HFFc6 (cell line): Measurements from ENCODE around the gene C11orf54. TPM values are rescaled to one million over a fixed set of nuclear protein-coding genes. Genes with fewer than 3 reads are reported as not detected.

ENCODE experiments used
- DNase-seq: peaks from one replicate; pipeline ENCODE4 v3.0.0-alpha.2; 2018
- H3K27ac Mint-ChIP-seq: 2 replicates; pipeline ENCODE4 v1.8.0; 2020; ENCODE audit warnings: mild to moderate bottlenecking, mixed read lengths
- H3K27me3 Mint-ChIP-seq: 2 replicates; pipeline ENCODE4 v1.8.0; 2021; ENCODE audit warnings: mild to moderate bottlenecking, moderate library complexity, mixed read lengths; ENCODE audit not compliant: insufficient read depth
- H3K36me3 Mint-ChIP-seq: 2 replicates; pipeline ENCODE4 v1.8.0; 2021; ENCODE audit warnings: low read depth, mixed read lengths
- H3K4me1 Mint-ChIP-seq: 2 replicates; pipeline ENCODE4 v1.8.0; 2020; ENCODE audit warnings: low read depth, mixed read lengths
- H3K4me3 Mint-ChIP-seq: 2 replicates; pipeline ENCODE4 v1.8.0; 2020; ENCODE audit warnings: mild to moderate bottlenecking, moderate library complexity, mixed read lengths
- H3K9me3 Mint-ChIP-seq: 2 replicates; pipeline ENCODE4 v1.8.0; 2020; ENCODE audit warnings: mild to moderate bottlenecking, mixed read lengths
- CTCF ChIP-seq: fragments of 200-600 bp; sonication (generic); IDR thresholded peaks from 2 replicates; pipeline ENCODE4 v1.5.0; 2021; ENCODE audit warnings: antibody characterized with exemption, mild to moderate bottlenecking
- total RNA-seq, 6 experiments: library from RNA; stranded (reverse); fragmentation: NEBNext Ultra II Directional; extraction: Animal tissue kit (Norgen Biotek cat#: 25700); gene quantifications; 2 replicates in 1 of 6; 3 replicates in 5 of 6; pipeline ENCODE4 v1.2.3, GENCODE V29; 2021

Gene C11orf54
- total RNA-seq, 6 experiments from 2014 or later, result 10.1 to 14.4 (median 12.7) TPM

DNA sequence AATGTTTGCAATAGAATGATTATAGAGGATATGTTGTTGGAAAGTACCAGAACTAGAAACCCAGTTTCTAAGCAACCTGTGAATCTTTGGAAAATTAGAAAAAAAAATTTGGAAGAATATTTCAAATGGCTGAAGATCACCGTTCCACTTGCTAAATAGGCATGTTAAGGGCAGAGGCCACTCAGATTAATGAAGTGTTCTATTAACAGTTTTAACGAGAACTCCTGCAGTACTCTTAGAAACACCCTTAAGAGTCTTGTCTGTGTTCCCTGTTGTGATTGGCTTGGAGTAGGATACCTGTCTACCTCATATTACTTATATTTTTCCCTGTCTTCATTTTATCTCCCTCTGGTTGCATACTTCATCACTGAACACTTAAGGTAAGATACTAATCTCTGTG lies 4.6 kb downstream of the C11orf54 start:
- H3K4me3 Mint-ChIP-seq, result no peak overlapping the region
- peaks cover 3% of the 10 kb centered on the region; the same call in 1 of the 2 replicates for H3K9me3 Mint-ChIP-seq
- H3K27me3 Mint-ChIP-seq, result peaks cover 5% of the 10 kb centered on the region
- H3K27ac Mint-ChIP-seq, result no peak overlapping the region
- H3K36me3 Mint-ChIP-seq, result peaks cover 3% of the 10 kb centered on the region
- no peak for DNase-seq
- no peak for TF ChIP-seq CTCF
- H3K4me1 Mint-ChIP-seq, result peaks cover 16% of the 10 kb centered on the region

DNA sequence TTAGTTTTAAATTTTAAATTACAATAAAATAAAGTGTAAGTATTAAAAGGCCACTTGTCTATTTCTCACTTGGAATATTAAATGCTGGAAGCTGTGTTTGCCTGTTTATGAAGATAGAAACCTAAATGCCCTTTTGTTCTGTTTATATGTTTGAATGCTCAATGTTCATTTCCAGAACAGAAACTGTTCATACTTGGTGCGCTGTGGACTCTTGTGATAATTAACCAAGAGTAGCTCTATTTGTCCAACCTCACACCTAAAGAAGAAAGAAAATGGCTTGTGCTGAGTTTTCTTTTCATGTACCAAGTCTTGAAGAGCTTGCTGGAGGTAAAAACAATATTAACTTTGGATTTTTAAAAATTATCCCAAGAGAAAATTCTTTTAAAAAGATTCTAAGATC lies 5.7 kb downstream of the C11orf54 start:
- no peak for TF ChIP-seq CTCF
- DNase-seq, result no peak
- Mint-ChIP-seq H3K27ac (no peak overlapping the region), H3K9me3 (no peaks in the 10 kb centered on the region), H3K36me3 (no peaks in the 10 kb centered on the region; the same call in 1 of the 2 replicates), H3K4me1 (peaks cover 16% of the 10 kb centered on the region), H3K27me3 (no peaks in the 10 kb centered on the region), H3K4me3 (no peak overlapping the region)

- H3K27ac Mint-ChIP-seq, result no peak overlapping the region
- H3K9me3 Mint-ChIP-seq, result no peaks in the 10 kb centered on the region
Measured at GRCh38 chr11:93751001-93751400, 9.5 kb downstream of the C11orf54 start.

DNA sequence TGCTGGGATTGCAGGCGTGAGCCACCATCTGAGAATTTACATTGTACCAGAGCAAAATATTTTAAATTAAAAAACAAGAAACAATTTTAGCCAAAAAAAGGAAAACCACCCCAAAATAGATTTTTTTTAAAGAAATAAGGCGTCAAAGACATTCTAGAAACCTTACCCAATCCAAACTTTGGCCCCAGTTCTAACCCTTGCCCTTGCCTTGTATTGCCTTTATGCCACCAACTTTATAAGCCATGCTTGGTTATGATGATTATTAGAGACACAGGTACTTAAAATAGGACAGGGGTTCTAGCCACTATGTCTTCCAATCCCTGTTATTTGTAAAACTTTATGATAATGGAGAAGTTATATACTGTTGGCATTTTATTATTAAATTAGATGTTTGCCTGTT lies 11.8 kb downstream of the C11orf54 start:
- Mint-ChIP-seq H3K4me3 (no peak overlapping the region), H3K4me1 (no peaks in the 10 kb centered on the region), H3K9me3 (no peaks in the 10 kb centered on the region), H3K36me3 (no peaks in the 10 kb centered on the region), H3K27me3 (no peaks in the 10 kb centered on the region), H3K27ac (no peak overlapping the region)
- no peak for DNase-seq
- no peak for TF ChIP-seq CTCF

More at GRCh38 chr11:93751001-93751400, 9.5 kb downstream of the C11orf54 start:
- Mint-ChIP-seq H3K27me3 (no peaks in the 10 kb centered on the region), H3K4me1 (no peaks in the 10 kb centered on the region), H3K4me3 (no peak overlapping the region), H3K36me3 (no peaks in the 10 kb centered on the region)
- no peak for DNase-seq
- TF ChIP-seq CTCF, result no peak

DNA sequence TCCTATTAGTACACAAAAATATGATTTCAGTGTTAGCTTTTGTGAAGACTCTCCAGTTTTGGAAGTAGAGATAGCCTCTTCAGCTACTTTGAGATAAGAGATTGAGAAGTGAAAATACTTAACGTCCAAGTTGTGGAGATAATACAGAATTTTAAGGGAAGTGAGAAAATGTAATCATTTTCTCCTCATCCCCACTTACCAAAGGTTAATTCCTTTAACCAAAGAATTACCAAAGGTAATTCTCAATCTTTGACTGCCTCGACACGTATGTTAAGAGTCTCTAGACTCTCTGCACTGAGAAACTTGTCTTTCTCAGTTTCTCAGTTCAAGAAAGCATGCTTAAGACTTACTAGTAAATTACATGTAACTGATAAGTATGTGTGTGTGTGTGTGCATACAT lies 15.3 kb downstream of the C11orf54 start:
- no peaks in the 10 kb centered on the region for H3K9me3 Mint-ChIP-seq
- no peak overlapping the region for H3K27ac Mint-ChIP-seq
- no peak for TF ChIP-seq CTCF

GRCh38 chr11:93757301-93757700 lies 15.8 kb downstream of the C11orf54 start:
- H3K27ac Mint-ChIP-seq, result no peak overlapping the region
- DNase-seq, result no peak
- H3K36me3 Mint-ChIP-seq, result peaks cover 5% of the 10 kb centered on the region; the same call in 1 of the 2 replicates
- no peaks in the 10 kb centered on the region for H3K9me3 Mint-ChIP-seq
- TF ChIP-seq CTCF, result no peak
- no peaks in the 10 kb centered on the region for H3K4me1 Mint-ChIP-seq
- no peak overlapping the region for H3K4me3 Mint-ChIP-seq
- H3K27me3 Mint-ChIP-seq, result no peaks in the 10 kb centered on the region

More for the DNA sequence above, 15.3 kb downstream of the C11orf54 start:
- H3K36me3 Mint-ChIP-seq, result peaks cover 5% of the 10 kb centered on the region; the same call in 1 of the 2 replicates
- no peaks in the 10 kb centered on the region for H3K4me1 Mint-ChIP-seq
- no peak for DNase-seq
- H3K27me3 Mint-ChIP-seq, result no peaks in the 10 kb centered on the region
- H3K4me3 Mint-ChIP-seq, result no peak overlapping the region
